ENCODE measurements around the gene GPC3. TPM values are rescaled to one million over a fixed set of nuclear protein-coding genes. Genes with fewer than 3 reads are reported as not detected.

Gene GPC3
- total RNA-seq, 2 experiments from 2014 or later = 0.31 to 0.71 TPM

- no peak overlapping the region for H3K4me3 Mint-ChIP-seq
- CTCF ChIA-PET = no interaction called here
- no peaks in the 10 kb centered on the region for H3K4me1 Mint-ChIP-seq (ENCODE audit: low read depth)
- no peaks in the 10 kb centered on the region for H3K9me3 Mint-ChIP-seq (ENCODE audit: insufficient read depth)
- ATAC-seq = no peak
- no peaks in the 10 kb centered on the region for H3K36me3 Mint-ChIP-seq (ENCODE audit: low read depth)
- no peak for DNase-seq
- no peaks in the 10 kb centered on the region for H3K27me3 Mint-ChIP-seq (ENCODE audit: low read depth)
- POLR2A ChIA-PET = no interaction called here
- H3K27ac Mint-ChIP-seq = no peak overlapping the region
These were observed 119.5 kb downstream of the GPC3 start for GRCh38 chrX:133865761-133866471.

- Mint-ChIP-seq H3K27ac (no peak overlapping the region), H3K36me3 (ENCODE audit: low read depth) (no peaks in the 10 kb centered on the region), H3K4me3 (no peak overlapping the region), H3K27me3 (ENCODE audit: low read depth) (no peaks in the 10 kb centered on the region), H3K4me1 (ENCODE audit: low read depth) (no peaks in the 10 kb centered on the region), H3K9me3 (ENCODE audit: insufficient read depth) (no peaks in the 10 kb centered on the region)
- no peak for ATAC-seq
- ChIA-PET POLR2A (no interaction called here), CTCF (no interaction called here)
- no peak for DNase-seq
These were observed 121.2 kb downstream of the GPC3 start for GRCh38 chrX:133864236-133864635.

GRCh38 chrX:133859860-133860259 lies 125.5 kb downstream of the GPC3 start:
- Mint-ChIP-seq H3K27me3 (ENCODE audit: low read depth) (no peaks in the 10 kb centered on the region), H3K36me3 (ENCODE audit: low read depth) (no peaks in the 10 kb centered on the region), H3K4me1 (ENCODE audit: low read depth) (no peaks in the 10 kb centered on the region), H3K4me3 (no peak overlapping the region), H3K27ac (no peak overlapping the region), H3K9me3 (ENCODE audit: insufficient read depth) (no peaks in the 10 kb centered on the region)
- ChIA-PET POLR2A (no interaction called here), CTCF (no interaction called here)
- no peak for ATAC-seq
- no peak for DNase-seq

GRCh38 chrX:133859336-133859735 lies 126.1 kb downstream of the GPC3 start:
- H3K9me3 Mint-ChIP-seq (ENCODE audit: insufficient read depth) = no peaks in the 10 kb centered on the region
- no peak for ATAC-seq
- DNase-seq = no peak
- no peak overlapping the region for H3K4me3 Mint-ChIP-seq
- no peaks in the 10 kb centered on the region for H3K36me3 Mint-ChIP-seq (ENCODE audit: low read depth)
- ChIA-PET POLR2A (no interaction called here), CTCF (no interaction called here)
- no peaks in the 10 kb centered on the region for H3K4me1 Mint-ChIP-seq (ENCODE audit: low read depth)
- no peaks in the 10 kb centered on the region for H3K27me3 Mint-ChIP-seq (ENCODE audit: low read depth)
- no peak overlapping the region for H3K27ac Mint-ChIP-seq

GRCh38 chrX:133857640-133858269 lies 127.6 kb downstream of the GPC3 start:
- no peak overlapping the region for H3K4me3 Mint-ChIP-seq
- ATAC-seq = no peak
- CTCF ChIA-PET = no interaction called here
- DNase-seq = no peak
- H3K27me3 Mint-ChIP-seq (ENCODE audit: low read depth) = no peaks in the 10 kb centered on the region
- no peaks in the 10 kb centered on the region for H3K36me3 Mint-ChIP-seq (ENCODE audit: low read depth)
- no peaks in the 10 kb centered on the region for H3K9me3 Mint-ChIP-seq (ENCODE audit: insufficient read depth)
- no peaks in the 10 kb centered on the region for H3K4me1 Mint-ChIP-seq (ENCODE audit: low read depth)
- no peak overlapping the region for H3K27ac Mint-ChIP-seq
- POLR2A ChIA-PET = no interaction called here

GRCh38 chrX:133856819-133857218 lies 128.6 kb downstream of the GPC3 start:
- Mint-ChIP-seq H3K27me3 (ENCODE audit: low read depth) (no peaks in the 10 kb centered on the region), H3K9me3 (ENCODE audit: insufficient read depth) (no peaks in the 10 kb centered on the region), H3K36me3 (ENCODE audit: low read depth) (no peaks in the 10 kb centered on the region), H3K4me3 (no peak overlapping the region), H3K27ac (no peak overlapping the region), H3K4me1 (ENCODE audit: low read depth) (no peaks in the 10 kb centered on the region)
- ChIA-PET CTCF (no interaction called here), POLR2A (no interaction called here)
- ATAC-seq = no peak
- DNase-seq = no peak

GRCh38 chrX:133854290-133854689 lies 131.1 kb downstream of the GPC3 start:
- CTCF ChIA-PET = interaction anchor here (0.7 kb wide), 1 partner anchor 172 kb away, joined by 3 read pairs; no protein-coding TSS in a partner anchor
- POLR2A ChIA-PET = no interaction called here
- H3K4me1 Mint-ChIP-seq (ENCODE audit: low read depth) = no peaks in the 10 kb centered on the region
- no peak for ATAC-seq
- no peaks in the 10 kb centered on the region for H3K27me3 Mint-ChIP-seq (ENCODE audit: low read depth)
- no peak for DNase-seq
- H3K36me3 Mint-ChIP-seq (ENCODE audit: low read depth) = no peaks in the 10 kb centered on the region
- H3K4me3 Mint-ChIP-seq = no peak overlapping the region
- no peaks in the 10 kb centered on the region for H3K9me3 Mint-ChIP-seq (ENCODE audit: insufficient read depth)
- no peak overlapping the region for H3K27ac Mint-ChIP-seq

GRCh38 chrX:133852837-133853356 lies 132.5 kb downstream of the GPC3 start:
- Mint-ChIP-seq H3K36me3 (ENCODE audit: low read depth) (no peaks in the 10 kb centered on the region), H3K4me1 (ENCODE audit: low read depth) (no peaks in the 10 kb centered on the region), H3K9me3 (ENCODE audit: insufficient read depth) (no peaks in the 10 kb centered on the region), H3K27me3 (ENCODE audit: low read depth) (no peaks in the 10 kb centered on the region), H3K4me3 (no peak overlapping the region), H3K27ac (no peak overlapping the region)
- ChIA-PET POLR2A (no interaction called here), CTCF (interaction anchor here (1.6 kb wide), 1 partner anchor 14 kb away, joined by 5 read pairs; no protein-coding TSS in a partner anchor)
- ATAC-seq = no peak
- no peak for DNase-seq

GRCh38 chrX:133852401-133852800 lies 133.0 kb downstream of the GPC3 start:
- no peaks in the 10 kb centered on the region for H3K36me3 Mint-ChIP-seq (ENCODE audit: low read depth)
- no peaks in the 10 kb centered on the region for H3K9me3 Mint-ChIP-seq (ENCODE audit: insufficient read depth)
- ChIA-PET CTCF (interaction anchor here (1.6 to 1.9 kb wide), 2 partner anchors 13 to 70 kb away, joined by 4 to 5 read pairs; no protein-coding TSS in a partner anchor), POLR2A (no interaction called here)
- DNase-seq (no peak), ATAC-seq (no peak)
- no peaks in the 10 kb centered on the region for H3K27me3 Mint-ChIP-seq (ENCODE audit: low read depth)
- no peak overlapping the region for H3K4me3 Mint-ChIP-seq
- H3K4me1 Mint-ChIP-seq (ENCODE audit: low read depth) = no peaks in the 10 kb centered on the region
- H3K27ac Mint-ChIP-seq = no peak overlapping the region

- H3K36me3 Mint-ChIP-seq (ENCODE audit: low read depth) = no peaks in the 10 kb centered on the region
- ChIA-PET CTCF (interaction anchor here (1.9 kb wide), 1 partner anchor 72 kb away, joined by 4 read pairs; no protein-coding TSS in a partner anchor), POLR2A (no interaction called here)
- H3K27me3 Mint-ChIP-seq (ENCODE audit: low read depth) = no peaks in the 10 kb centered on the region
- DNase-seq (no peak), ATAC-seq (no peak)
- H3K27ac Mint-ChIP-seq = no peak overlapping the region
- H3K9me3 Mint-ChIP-seq (ENCODE audit: insufficient read depth) = no peaks in the 10 kb centered on the region
- H3K4me3 Mint-ChIP-seq = no peak overlapping the region
- no peaks in the 10 kb centered on the region for H3K4me1 Mint-ChIP-seq (ENCODE audit: low read depth)
These were observed 135.0 kb downstream of the GPC3 start for GRCh38 chrX:133850399-133850798.

- no peak overlapping the region for H3K27ac Mint-ChIP-seq
- CTCF ChIA-PET = no interaction called here
- no peaks in the 10 kb centered on the region for H3K4me1 Mint-ChIP-seq (ENCODE audit: low read depth)
These were observed 135.7 kb downstream of the GPC3 start for GRCh38 chrX:133849676-133850075.

GRCh38 chrX:133847340-133847994 lies 137.9 kb downstream of the GPC3 start:
- Mint-ChIP-seq H3K27ac (no peak overlapping the region), H3K36me3 (ENCODE audit: low read depth) (no peaks in the 10 kb centered on the region), H3K4me1 (ENCODE audit: low read depth) (no peaks in the 10 kb centered on the region), H3K9me3 (ENCODE audit: insufficient read depth) (no peaks in the 10 kb centered on the region), H3K4me3 (no peak overlapping the region), H3K27me3 (ENCODE audit: low read depth) (peaks cover 3% of the 10 kb centered on the region)
- CTCF ChIA-PET = no interaction called here
- ATAC-seq (no peak), DNase-seq (no peak)
- POLR2A ChIA-PET = no interaction called here

More at GRCh38 chrX:133849676-133850075, 135.7 kb downstream of the GPC3 start:
- no peak overlapping the region for H3K4me3 Mint-ChIP-seq
- no peaks in the 10 kb centered on the region for H3K36me3 Mint-ChIP-seq (ENCODE audit: low read depth)
- POLR2A ChIA-PET = no interaction called here
- H3K9me3 Mint-ChIP-seq (ENCODE audit: insufficient read depth) = no peaks in the 10 kb centered on the region
- peaks cover 3% of the 10 kb centered on the region for H3K27me3 Mint-ChIP-seq (ENCODE audit: low read depth)
- DNase-seq (no peak), ATAC-seq (no peak)

Measured in activated CD8-positive, alpha-beta T cell treated with anti-CD3 and anti-CD28 coated beads, Interleukin-2, amount 10 ng/mL, durations not matched to agents 7 days and 5 days (primary cell).